ENCODE data around the gene INPP5A. TPM values are rescaled to one million over a fixed set of nuclear protein-coding genes. Genes with fewer than 3 reads are reported as not detected.

Gene INPP5A
- total RNA-seq, 1 donor from 2014 or later, result 18.1 TPM

DNA sequence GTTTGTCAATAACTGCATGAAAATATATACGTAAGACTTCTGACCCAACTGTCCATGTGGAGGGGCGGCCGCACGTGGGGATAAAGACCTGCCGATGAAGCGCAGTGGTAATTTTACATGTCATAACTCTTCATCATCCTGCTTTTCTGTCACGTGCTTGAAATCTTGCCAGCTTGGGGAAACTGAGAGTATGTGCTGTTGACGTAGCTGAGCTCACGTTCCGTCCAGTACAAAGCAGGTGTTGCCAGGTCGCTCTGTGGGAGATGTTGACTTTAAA is 105.1 kb downstream of the INPP5A start:
- DNase-seq (ENCODE audit: low read depth in 2 of 2), result no peak

DNA sequence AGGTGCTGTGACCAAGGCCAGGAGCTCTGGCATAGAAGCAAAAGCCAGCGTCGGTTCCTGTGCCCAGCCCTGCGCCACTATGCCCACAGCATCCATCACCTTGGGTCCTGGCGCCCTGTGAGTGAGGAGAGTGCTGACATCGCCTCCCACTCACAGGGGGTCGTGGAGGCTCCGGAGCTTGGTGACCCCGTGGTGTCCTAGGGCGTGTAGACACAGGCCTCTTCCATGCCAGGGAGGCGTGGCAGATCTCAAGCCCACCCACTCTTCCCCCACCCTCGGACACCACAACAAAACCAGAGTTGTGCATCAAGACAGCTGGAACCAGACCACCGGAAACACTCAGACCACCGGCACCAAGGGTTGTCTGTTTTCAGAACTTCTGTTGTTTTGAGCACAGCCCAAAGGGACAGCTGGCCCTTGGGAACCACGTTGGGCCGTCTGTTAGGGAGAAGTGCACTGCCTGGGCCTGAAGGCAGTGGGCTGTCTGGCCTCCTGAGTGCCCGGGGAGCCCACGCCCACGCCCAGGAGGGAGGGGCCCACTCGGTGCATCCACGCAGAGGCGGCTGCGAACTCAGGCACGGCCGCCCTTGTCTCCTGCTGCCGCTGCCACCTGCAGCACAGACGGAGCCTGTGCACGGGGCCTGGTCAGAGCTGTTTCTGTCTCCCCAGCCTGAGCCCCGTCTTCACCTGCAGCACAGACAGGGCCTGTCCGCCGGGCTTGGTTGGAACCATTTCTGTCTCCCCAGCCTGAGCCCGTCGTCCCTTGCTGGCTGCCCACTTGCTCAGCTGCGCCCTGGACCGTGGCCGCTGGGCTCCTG is 106.3 kb downstream of the INPP5A start:
- DNase-seq (ENCODE audit: low read depth in 2 of 2), result no peak

DNA sequence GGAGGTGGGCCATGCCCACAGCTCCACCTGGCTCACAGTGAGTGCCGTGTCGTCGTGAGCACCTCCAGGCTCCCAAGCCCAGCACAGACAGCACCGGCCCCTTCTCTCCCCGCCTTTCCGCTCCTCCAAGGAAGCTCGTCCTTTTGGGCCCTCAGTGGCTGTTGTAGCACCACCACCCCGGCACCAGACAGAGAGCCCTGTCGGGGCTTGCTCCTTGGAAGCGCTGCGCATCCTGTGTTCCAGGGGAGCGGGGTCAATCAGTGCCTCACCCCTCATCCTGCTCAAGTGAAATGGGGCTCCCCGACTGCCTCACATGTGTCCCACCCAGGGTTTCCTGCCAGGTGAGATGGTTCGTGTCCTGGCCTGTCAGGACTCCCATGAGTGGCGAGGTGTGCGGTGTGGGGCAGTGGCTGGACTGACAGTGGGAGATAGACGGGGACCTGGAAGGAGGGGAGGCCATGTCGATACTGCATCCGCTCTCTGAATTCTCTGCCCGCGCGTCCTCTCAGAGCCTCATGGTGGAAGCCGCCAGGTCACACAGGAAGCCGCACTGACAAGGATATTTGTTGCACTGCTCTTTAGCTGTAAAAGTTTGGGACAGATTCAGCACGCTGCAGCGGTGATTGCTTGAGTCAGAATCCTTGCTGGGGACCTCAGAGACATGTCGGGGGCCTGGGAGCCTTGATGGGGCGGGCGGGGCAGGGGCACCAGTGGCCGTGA is 107.1 kb downstream of the INPP5A start:
- no peak for DNase-seq (ENCODE audit: low read depth in 2 of 2)

DNA sequence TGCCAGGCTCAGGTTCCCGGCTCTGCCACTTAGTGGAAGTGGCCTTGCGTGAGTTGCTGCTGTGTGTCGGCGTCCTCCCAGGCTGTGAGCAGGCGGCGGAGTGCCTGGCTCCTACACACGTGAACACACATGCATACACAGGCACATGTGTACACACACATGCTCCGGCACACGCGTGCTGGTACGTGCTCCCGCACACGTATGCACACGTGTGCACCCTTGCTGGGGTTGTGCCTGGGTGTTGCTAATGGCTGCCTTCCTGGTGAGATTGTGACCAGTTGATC is 107.6 kb downstream of the INPP5A start:
- DNase-seq (ENCODE audit: low read depth in 2 of 2), result no peak

DNA sequence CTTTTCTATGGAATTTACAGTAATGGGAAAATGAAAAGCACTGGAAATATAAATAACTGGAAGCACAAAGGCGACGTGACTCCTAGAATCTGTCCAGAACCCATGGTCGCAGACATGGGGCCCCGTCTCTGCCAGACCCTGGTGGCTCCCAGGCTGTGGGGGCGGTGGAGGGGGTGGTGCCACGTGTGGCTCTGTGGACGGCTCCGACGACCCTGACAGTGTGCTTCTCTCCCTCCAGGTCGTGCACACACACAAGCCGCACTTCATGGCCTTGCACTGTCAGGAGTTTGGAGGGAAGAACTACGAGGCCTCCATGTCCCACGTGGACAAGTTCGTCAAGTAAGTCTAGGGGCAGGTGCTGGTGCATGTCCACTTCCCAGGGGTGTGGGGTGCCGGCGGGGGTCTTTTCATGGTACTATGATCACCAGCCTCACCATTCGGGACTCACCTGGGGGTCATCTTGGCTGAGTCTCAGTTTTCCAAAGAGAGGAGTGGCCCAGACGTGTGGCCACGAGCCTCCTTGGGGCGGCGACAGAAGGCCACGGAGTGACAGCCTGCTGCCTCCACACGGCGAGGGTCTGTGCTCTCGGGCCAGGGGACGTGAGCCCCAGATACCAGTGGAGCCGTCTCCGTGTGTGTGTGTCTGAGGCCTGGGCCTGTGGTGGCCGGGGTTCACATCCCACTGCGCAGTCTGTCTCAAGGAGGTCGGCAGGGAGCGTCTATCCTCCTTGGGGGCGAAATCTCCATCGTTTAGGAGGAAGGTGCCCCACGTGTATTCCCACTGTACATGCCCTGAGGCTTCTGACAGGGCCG is 108.2 kb downstream of the INPP5A start:
- no peak for DNase-seq (ENCODE audit: low read depth in 2 of 2)

DNA sequence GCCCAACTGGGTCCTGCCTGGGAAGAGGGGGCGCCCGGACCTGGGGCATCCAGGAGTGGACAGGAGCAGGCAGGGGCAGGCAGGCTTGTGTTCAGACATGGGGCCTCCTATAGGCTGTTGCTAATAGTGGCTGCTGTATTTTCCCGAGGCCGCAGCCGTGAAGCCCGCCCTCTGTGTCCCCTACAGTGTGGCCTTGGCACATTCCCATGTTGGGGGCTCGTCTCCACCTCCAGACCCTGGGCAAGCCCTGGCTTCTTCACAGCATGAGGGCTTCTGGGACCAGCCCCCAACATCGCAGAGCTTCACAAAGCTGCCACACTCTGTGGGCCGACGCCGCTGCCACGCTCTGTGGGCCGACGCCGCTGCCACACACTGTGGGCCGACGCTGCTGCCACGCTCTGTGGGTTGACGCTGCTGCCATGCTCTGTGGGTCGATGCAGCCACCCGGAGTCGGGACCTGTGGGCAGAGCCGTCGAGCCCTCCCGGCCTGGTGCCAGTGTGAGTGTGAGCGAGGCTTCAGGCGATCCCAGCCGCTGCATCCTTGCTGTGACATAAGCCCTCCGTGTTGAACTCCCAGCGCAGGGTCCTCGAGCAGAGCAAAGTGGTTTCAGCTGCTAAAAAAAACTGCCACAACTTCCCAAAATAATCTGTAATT is 109.0 kb downstream of the INPP5A start:
- no peak for DNase-seq (ENCODE audit: low read depth in 2 of 2)

DNA sequence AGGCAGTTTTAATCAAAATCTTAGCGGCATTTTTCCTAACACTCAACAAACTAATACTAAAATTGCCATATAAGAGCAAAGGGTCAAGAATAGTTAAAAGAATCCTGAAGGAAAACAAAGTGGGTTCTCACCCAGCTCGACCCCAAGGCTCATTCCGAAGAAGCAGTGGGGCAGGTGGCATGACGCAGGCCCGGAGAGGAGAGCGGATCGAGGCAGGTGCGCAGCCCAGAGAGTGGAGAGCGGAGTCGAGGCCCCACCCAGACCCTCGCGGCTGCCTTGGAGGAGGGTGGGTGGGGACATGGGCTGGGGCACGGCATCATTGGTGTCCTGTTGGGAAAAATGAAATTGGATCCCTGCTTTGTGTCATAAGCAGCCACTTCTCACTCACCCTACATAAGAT is 109.8 kb downstream of the INPP5A start:
- no peak for DNase-seq (ENCODE audit: low read depth in 2 of 2)

DNA sequence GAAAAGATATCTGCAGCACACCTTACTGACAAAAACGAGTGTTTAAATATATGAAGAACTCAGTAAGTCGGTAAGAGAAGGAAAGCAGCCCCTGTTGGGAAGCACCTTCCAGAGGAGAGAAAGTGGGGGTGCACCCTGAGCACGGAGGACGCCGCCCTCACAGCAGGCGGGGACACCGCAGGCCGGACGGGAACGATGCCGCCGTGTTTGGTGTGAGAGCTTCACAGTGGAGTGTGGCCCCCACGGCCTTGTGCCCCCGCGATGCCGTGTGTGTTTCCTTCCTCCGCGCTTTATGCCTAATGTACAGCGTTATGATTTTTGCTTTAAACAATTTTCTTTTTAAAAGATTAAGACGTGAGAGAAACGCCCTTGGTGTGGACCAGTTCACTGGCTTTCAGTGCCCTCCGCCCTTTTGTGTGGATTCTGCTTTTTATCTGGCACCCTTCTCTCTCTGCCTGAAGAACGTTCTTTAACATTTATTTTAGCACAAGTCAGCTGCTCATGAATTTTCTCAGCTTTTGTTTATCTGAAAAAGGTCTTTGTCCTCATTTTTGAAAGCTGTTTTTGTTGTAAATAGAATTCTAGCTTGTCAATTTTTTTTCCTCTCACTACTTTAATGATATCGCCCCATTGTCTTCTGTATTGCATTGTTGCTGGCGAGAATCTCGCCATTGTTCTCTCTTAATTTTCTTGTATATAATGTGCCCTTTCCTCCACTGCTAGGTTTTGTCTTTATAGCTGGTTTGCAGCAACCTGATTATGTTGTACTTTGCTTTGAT is 110.7 kb downstream of the INPP5A start:
- no peak for DNase-seq (ENCODE audit: low read depth in 2 of 2)

DNA sequence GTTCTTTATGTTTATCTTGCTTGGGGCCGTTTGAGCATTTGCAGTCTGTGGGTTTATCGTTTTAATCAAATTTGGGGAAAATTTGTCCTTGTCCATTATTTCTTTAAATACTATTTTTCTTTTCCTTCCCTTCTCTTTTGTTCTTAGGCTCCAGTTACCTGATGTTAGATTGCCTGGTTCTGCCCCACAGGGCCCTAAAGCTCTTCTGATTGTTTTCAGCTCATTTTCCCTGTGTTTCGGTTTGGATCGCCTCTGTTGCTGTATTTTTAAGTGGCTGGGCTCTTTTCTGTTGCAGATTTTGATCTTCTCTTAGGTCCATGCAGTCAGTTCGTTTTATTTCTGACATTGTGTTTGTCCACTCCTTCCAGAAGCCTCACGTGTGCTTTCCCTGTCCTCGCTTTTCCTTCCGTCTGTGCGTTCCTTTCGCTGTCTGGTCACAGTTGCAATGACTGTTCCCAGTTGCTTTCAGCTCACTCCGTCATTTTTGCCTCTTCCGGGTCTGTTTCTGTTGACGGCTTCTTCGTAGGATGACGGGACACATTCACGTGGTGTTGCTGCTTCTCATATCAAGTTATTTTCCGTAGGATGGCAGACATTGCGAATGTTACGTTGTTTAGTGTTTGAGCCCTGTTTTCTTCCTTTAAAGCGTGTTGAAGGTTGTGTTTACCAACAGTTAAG is 111.4 kb downstream of the INPP5A start:
- no peak for DNase-seq (ENCODE audit: low read depth in 2 of 2)

DNA sequence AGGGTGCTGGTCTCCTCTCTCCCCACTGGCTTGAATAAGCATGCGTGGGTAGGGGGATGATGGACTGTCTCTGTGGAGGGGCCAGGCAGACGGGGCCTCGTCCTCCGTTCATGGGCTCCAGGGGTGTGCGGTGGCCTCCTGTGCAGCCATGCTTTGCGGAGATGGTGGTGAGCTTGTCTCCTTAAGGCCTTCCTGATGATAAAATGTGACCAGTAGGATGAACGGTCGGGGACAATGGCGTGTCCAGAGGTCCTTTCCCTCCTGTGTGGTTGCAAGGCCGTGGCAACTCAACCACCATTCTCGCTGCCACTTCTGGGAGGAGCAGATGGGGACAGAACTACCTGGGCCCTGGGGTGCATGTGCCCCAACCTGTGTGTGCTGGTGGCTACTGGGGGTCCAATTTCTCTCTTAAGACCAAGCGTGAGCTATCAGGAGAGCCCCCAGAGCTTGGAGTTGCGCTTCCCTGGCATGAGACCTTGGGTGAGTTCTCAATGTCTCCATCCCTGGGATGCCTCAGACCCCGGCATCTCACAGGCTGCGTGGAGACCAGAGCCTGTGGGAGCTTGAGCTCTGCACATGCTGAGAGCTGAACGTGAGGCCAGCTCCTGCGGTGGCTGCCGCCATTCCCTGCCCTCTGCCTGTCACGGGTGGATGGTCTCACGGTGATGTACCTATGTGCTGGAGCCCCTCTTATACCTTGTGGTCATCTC is 112.2 kb downstream of the INPP5A start:
- DNase-seq (ENCODE audit: low read depth in 2 of 2), result no peak

DNA sequence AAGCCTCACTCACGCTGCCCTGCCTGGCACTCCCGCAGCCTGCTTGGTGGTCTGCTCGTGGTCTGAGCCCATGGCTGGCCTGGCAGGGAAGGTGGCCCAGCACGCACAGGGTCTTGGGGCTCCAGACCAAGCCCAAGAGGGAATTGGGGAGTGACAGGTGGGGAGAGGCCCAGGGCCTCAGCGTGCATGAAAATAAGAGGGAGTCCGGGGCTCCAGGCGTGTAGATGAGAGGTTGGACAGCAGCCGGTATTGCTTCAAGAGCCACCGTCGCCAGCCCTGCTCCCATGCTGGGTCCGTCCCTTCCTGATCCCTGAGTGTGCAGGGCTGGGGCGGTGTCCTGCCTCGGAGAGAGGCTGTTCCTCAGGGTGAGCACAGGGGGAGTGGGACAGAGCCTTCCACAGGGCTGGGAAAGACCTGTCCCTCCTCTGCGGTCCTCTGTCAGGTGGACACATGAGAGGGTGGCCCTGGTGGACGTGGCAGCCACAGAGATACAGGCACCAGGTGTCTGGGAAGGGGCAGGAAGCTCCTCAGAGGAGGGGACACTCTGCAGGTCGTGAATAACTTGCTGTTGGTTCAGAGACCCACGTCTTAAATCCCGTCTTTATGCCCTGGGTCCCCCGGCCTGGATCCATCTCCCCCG is 113.1 kb downstream of the INPP5A start:
- DNase-seq (ENCODE audit: low read depth in 2 of 2), result no peak

DNA sequence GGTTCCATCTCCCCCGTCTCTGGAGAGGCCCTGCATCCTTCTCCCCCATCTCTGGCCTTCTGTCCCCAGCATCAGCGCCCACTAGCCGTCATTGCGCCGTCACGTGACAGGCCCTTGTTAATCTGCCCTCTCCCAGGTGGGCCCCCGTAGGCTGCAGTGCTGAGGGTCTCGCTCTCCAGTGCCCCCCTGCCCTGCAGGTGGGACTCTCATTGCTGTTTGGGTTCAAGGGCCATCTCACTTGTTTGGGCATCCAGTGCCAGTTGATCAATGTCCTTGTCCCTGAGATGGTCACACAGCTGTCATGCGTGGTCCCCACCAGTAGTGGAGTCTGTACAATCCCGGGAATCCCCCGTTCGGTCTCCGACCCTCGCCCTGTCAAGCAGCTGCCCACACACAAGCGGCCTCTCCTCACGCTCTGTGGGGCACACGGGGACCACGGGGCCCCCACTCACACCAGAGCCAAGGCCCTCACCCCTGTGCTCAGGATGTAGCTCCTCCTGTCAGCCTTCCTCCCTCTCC is 114.0 kb downstream of the INPP5A start:
- DNase-seq (ENCODE audit: low read depth in 2 of 2), result no peak

DNA sequence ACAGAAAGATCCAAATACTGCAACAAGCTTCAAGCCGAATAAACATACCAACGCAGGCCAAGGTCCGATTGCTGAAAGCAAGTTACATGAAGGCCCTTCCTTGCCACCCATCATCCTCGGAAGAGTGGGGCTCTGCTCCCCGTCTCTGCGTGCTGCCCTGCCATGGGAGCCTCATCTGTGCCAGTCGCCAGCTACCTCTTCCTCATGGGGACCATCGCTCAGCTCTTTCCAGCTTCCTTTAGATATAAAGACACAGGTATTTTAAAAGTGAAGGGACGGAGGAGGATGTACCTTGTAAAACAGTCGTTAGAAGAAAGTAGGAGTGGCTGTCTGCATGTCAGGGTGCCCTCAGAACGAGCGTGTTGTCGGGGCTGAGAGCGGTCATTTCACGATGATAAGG is 114.9 kb downstream of the INPP5A start:
- no peak for DNase-seq (ENCODE audit: low read depth in 2 of 2)

DNA sequence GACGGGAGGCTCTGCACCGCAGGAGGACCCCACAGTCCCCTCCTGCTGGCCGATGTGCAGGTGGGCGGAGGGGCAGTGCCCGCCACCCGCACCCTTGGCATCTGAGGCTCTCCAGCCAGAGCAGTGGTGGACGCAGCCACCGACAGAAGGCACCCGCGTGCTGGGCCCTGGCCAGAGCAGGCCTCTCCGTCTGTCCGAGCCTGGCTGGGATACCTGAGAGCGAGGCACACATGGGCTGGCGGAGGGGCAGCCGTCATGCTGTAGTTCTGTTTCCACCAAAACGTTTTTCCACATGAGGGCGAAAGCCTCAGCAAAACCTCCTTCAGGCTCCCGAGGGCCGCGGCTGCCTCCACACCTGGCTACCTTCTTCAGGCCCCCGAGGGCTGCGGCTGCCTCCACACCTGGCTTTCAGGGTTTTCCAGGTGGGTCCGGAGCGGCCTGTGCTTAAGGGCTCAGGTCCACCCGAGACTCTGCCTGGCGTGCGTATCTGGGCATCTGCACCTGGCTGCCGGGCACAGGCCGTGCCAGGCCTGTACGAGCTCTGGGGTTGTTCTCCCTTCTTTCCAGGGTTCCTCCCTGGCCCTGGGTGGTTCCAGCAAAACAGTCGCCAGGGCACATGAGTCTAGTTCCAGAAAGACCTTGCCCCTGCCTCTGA is 115.5 kb downstream of the INPP5A start:
- DNase-seq (ENCODE audit: low read depth in 2 of 2), result no peak

DNA sequence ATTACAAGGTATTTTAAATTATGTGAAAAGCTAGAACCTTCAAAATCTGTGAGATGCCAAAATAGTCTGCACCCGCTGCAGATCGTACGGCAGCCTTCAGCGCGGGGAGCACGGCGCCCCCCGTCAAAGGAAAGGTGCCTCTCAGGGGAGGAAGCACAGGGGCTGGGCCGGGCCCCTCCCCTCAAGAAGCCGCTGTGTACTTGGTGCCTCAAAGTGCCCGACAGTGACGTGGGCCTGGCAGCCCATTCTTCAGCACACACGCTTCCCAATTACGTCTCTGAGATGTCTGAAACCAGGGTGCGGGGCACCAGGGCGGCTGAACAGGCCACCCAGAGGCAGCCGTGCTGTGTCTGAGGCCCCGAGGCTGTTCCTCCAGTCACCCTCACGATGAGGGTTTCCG is 116.1 kb downstream of the INPP5A start:
- DNase-seq (ENCODE audit: low read depth in 2 of 2), result no peak

DNA sequence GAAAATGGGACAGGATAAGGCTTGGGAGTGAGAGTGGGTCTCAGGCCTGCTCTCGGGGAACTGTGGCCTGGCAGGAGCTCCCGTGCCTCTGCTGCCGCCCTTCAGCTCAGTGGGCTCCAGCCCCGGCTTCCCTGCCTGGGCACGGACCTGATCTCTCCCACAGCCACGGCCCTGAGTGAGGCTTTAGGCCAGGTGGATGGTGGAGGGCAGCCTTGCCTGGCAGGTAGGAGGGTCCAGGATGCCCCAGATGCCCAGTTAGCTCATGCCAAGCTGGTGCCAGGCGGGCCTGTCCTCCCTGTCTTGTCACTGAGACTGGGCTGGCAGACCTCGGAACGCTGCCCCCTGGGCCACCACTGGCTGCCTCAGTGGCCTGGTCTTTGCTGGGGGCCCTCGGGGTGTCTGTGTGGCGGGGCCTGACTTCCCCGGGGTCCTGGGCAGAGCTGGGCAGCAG is 116.6 kb downstream of the INPP5A start:
- no peak for DNase-seq (ENCODE audit: low read depth in 2 of 2)

DNA sequence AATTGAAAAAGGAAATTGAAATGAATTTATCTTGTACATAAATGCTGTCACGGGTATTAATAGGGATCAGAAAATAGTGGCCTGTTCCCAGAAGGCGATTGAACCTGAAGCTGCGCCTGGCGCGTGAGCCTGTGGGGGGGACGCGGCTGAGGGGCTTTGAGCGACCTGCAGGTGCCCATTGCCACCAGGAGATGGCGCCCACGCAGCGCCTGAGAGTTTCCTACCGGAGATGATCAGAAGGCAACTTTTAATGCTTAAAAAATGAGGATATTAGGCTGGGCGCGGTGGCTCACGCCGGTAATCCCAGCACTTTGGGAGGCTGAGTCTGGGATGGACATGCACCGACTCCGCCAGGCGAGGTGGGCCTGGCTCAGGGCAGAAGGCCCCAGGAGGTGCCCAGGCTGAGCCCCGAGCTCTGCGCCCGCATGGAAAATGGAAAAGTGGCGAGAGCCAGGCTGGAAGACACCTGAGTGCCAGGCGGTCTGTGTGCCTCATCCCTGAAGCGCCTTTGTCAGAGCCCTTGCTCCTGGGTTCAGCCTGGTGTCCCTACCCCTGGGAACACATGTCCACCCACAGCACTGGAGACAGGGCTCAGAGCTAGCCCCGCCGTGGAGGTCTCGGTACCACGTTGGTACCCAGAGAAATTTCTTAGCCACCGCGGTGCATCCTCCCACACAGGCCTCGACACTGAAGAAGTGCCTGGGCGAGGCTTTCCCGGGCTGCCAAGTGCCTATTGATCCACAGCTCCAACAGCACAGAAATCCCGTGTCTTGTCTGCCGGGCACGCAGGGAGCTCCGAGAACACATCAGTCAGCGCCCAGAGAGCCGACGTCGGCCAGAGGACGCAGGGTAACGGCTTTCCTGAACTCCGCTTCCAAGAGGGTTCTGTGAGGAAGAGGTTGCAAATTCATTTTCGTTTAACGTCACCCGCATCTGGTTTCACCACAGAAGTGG is 117.4 kb downstream of the INPP5A start:
- peak; percentile 67 to 79 for DNase-seq (ENCODE audit: low read depth in 2 of 2)

DNA sequence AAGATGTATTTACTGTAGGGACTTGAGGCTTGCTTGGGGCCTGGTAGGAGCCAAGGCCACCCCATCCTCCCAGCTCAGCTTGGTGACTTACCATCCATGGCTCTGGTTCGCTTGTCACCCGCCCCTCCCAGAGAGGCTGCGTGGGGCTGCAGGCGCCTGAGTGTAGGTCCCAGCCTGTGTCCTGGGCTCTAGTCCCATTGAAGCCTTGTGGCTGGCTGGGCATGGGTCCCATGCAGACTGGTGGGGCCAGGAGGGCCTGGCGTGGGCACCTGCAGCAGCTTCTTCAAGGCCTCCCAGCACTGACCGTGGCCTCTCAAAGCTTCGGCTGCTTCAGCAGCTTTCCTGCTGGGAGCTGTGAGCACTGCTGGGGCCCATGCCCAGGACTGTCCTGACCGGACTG is 118.1 kb downstream of the INPP5A start:
- DNase-seq (ENCODE audit: low read depth in 2 of 2), result no peak

Data from lung microvascular endothelial cell (primary cell).